Lung microvascular endothelial cell (primary cell): Measurements from ENCODE around the gene PLA2G6. TPM values are rescaled to one million over a fixed set of nuclear protein-coding genes. Genes with fewer than 3 reads are reported as not detected.
"Not testable (repeated sequence)": the region's sequence is repeated elsewhere in the genome, so short reads cannot be mapped to it uniquely, and the experiment has no call there.

Experiments used
- DNase-seq, 2 donors: peaks; one replicate each; pipeline versions ENCODE4 v3.0.0 to v3.0.0-alpha.2; 2010; ENCODE audit warnings: low read depth in 2 of 2
- total RNA-seq: library from RNA; depleted of rRNA; stranded (reverse); fragments of >200 nt; gene quantifications from 2 replicates; pipeline ENCODE4 v1.2.1, GENCODE V29; 2014

Gene PLA2G6
- total RNA-seq, 1 donor from 2014 or later, result 4.8 TPM

DNA sequence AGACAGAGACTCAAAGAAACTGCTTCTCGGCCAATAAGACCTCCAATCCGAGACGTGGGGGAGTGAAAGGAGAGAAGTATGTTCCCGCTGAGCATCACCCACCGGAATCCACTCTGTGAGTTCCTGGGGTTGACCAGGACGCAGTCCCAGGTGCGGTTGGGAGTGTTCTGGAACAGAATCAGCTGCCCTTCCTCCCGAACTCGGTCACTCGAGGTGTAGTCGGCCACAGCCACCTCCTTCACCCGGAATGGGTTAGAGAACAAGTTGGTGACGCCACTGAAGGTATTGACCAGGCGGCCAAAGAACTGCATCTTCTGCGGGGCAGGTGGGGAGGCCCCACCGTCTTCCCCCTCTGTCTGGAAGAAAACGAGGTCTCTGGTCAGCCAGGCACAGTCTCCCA, 12.5 kb downstream of the PLA2G6 start:
- DNase-seq, result no peak

DNA sequence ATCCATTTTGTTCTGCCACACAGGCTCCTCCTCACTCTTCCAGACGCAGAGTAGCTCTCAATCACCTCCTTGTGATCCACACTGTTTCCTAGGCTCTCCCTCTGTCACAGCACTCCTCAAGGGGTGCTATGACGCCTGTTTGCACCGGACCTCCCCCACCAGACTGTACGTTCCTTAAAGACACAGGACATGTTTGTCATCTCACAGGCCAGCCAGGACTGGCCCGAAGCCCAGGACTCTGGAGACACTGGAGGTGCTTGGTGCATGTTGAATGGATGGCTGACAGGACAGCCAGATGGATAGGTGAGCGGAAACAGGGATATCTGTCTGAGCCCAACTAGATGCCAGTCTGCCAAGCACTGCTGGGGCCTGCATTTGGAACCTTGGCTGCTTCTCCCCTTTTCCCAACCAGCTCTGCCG, 13.6 kb downstream of the PLA2G6 start:
- no peak for DNase-seq

DNA sequence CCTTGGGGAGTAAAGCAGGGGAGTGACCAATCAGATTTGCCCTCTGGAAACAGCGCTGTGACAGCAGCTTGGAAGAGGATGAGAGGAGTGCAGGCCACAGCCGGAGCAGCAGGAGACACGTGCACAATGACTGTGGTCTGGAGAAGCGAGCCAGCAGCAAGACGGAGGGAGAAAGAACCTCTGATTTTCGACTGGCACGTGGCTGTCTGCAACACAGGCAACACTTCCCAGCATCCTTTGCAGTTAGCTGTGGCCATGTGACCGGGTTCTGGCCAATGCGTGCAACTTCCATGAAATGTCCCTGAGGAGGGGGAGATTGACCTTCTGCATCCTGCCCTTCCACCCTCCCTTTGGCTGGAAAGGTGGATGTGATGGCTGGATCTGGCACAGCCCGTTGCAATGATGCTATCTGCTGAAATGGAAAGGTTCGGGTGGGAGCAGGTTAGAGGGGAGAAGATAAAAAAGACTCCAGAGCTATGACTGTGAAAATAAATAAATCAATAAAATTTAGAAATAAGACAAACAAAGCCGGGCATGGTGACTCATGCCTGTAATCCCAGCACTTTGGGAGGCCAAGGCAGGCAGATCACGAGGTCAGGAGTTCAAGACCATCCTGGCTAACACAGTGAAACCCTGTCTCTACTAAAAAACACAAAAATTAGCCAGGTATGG, 15.6 kb downstream of the PLA2G6 start:
- DNase-seq, result peak in 1 of 2 donors; percentile 45

GRCh38 chr22:38164551-38164918, 17.1 kb downstream of the PLA2G6 start:
- DNase-seq, result no peak

GRCh38 chr22:38163844-38164550, 17.6 kb downstream of the PLA2G6 start:
- DNase-seq, result no peak

GRCh38 chr22:38162881-38163843, 18.5 kb downstream of the PLA2G6 start:
- no peak for DNase-seq

- no peak for DNase-seq
Measured at GRCh38 chr22:38155703-38156102, 25.9 kb downstream of the PLA2G6 start.

DNA sequence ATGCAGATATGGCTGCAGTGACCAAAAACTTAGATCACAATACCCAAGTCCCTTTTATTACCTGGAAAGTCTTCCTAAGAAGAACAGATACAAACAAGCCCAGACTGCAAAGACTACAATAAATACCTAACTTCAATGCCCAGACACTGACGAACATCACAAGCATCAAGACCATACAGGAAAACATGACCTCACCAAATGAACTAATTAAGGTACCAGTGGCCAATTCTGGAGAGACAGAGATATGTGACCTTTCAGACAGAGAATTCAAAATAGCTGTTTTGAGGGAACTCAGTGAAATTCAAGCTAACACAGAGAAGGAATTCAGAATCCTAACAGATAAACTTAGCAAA, 27.1 kb downstream of the PLA2G6 start:
- DNase-seq, result not testable (repeated sequence)

- DNase-seq, result no peak
Measured at GRCh38 chr22:38153821-38154562, 27.6 kb downstream of the PLA2G6 start.

DNA sequence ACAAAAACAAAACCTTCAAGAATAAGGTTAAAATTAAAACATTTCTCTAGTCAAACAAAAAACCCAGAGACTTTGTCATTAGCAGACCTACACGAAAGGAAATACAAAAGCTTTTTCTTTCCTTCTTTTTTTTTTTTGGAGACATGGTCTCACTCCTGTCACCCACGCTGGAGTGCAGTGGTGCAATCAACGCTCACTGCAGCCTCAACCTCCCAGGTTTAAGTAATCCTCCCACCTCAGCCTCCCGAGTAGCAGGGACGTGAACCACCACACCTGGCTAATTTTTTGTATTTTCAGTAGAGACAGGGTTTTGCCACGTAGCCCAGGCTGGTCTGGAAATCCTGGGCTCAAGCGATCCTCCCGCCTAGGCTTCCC, 30.5 kb downstream of the PLA2G6 start:
- no peak for DNase-seq

DNA sequence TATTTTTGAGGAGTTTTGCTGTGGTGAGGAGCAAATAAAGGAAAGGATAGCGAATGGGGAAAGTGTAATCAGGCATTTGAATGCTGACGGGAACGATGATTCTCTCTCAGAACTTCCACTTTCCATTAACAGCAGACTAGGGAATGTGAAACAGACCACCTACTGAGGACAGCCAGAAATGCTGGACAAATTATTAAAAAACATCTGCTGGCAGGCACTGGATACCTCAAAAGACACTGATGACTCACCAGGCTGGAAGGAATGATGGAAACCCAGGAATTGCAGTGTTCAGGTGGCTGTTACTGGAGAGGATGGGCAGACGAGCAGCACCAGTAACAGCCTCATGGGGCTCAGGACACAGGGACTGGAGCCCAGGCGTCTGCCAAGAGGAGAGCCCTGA, 33.4 kb downstream of the PLA2G6 start:
- DNase-seq, result peak in 1 of 2 donors; percentile 24

- DNase-seq, result not testable (repeated sequence)
Measured at GRCh38 chr22:38146166-38146565, 35.5 kb downstream of the PLA2G6 start.

GRCh38 chr22:38144025-38144405, 37.6 kb downstream of the PLA2G6 start:
- no peak for DNase-seq

DNA sequence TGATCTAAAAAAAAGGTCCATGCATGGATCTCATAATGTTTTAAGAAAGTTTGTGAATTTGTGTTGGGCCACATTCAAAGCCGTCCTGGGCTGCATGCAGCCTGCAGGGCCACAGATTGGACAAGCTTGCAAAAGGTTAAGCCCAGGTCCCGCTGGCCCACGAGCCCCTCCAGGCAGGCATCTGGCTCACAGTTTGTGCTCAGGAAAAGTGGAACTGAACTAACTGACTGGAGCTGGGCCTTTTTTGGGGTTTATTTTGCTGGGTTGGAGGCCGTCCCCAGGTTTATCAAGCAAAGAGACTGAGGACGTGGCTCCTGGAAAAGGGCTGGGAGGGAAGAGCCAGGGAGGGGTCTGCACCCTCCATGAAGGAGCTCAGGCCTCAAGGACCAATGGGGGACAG, 39.0 kb downstream of the PLA2G6 start:
- no peak for DNase-seq

- no peak for DNase-seq
Measured at GRCh38 chr22:38141217-38141973, 40.2 kb downstream of the PLA2G6 start.

DNA sequence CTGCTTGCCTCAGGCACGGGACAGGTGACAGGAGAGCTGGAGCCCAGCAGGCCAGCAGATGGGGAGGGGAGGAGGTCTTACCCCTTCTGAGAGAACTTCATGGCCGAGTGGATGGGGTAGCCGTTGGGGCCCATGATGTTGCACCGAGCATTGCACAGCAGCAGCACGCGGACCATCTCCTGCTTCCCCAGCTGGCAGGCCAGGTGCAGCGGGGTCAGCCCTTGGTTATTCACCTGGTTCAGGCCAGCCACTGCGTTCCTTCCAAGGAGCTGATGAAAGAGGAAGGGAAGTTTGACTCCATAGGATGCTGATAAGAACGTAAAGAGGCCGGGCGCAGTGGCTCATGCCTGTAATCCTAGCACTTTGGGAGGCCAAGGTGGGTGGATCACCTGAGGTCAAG, 41.7 kb downstream of the PLA2G6 start:
- DNase-seq, result no peak

DNA sequence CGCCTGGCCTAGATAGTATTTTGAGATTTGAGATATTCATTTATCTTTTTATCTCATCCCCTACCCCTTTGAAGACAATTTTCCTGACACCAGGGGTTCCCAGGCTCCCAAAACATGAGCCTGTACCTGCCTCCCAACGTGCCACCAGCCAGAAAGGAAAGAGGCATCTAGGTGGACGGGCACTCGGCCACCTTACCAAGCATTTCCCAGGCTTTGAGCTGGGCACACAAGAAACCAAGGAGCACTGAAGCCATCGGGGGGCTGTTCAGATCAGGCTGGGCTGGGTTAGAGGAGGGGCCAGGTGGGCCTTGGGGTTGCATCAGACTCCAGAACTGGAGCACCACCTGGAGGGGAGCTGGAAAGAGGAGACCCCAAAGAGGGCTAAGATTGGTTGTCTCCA, 42.7 kb downstream of the PLA2G6 start:
- no peak for DNase-seq

- no peak for DNase-seq
Measured at GRCh38 chr22:38137876-38138687, 43.5 kb downstream of the PLA2G6 start.

DNA sequence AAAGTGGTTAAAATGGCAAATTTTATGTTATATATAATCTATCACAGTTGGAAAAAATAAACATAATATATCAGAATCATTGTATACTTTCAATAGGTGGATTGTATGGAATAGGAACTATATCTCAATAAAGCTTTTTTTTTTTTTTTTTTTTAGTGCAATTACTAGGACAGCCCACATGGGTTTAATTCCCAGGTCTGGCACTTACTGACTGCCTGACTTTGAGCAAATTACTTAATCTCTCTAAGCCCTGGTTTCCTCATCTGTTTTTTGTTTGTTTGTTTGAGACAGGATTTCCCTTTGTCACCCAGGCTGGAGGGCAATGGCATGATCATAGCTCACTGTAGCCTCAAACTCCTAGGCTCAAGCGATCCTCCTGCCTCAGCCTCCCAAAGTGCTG, 45.0 kb downstream of the PLA2G6 start:
- no peak for DNase-seq

- peak; percentile 79 to 88 for DNase-seq
Measured at GRCh38 chr22:38135133-38135706, 46.4 kb downstream of the PLA2G6 start.
